NCI-H1417 (cell line): ENCODE data around the gene POU2F1.

Source experiments
- DNase-seq, 3 experiments: peaks; one replicate each; lab custom pipeline; 2025; lab: John Stamatoyannopoulos, UW

Gene POU2F1

GRCh38 chr1:167272369-167272957 lies 51.8 kb downstream of the POU2F1 start:
- DNase-seq: no peak

GRCh38 chr1:167273027-167273800 lies 52.5 kb downstream of the POU2F1 start:
- peak in 2 of 3 experiments; percentile 27 to 39 for DNase-seq

- DNase-seq: no peak
Observed at GRCh38 chr1:167274061-167274460, 53.4 kb downstream of the POU2F1 start.

- no peak for DNase-seq
Observed at GRCh38 chr1:167276969-167277368, 56.3 kb downstream of the POU2F1 start.

- DNase-seq: no peak
Observed at GRCh38 chr1:167278497-167278896, 57.8 kb downstream of the POU2F1 start.

GRCh38 chr1:167280912-167281311 lies 60.2 kb downstream of the POU2F1 start:
- DNase-seq: peak in 1 of 3 experiments; percentile 5

- DNase-seq: no peak
Observed at GRCh38 chr1:167288390-167289074, 67.8 kb downstream of the POU2F1 start.

- no peak for DNase-seq
Observed at GRCh38 chr1:167289075-167289442, 68.4 kb downstream of the POU2F1 start.

- DNase-seq: no peak
Observed at GRCh38 chr1:167289966-167290365, 69.3 kb downstream of the POU2F1 start.

GRCh38 chr1:167291539-167292185 lies 71.0 kb downstream of the POU2F1 start:
- no peak for DNase-seq

- DNase-seq: no peak
Observed at GRCh38 chr1:167292216-167292615, 71.5 kb downstream of the POU2F1 start.

GRCh38 chr1:167293057-167293456 lies 72.4 kb downstream of the POU2F1 start:
- DNase-seq: no peak

- DNase-seq: no peak
Observed at GRCh38 chr1:167294528-167294927, 73.8 kb downstream of the POU2F1 start.

- no peak for DNase-seq
Observed at GRCh38 chr1:167297222-167298214, 76.8 kb downstream of the POU2F1 start.

- DNase-seq: no peak
Observed at GRCh38 chr1:167298325-167298724, 77.6 kb downstream of the POU2F1 start.

- DNase-seq: peak in 2 of 3 experiments; percentile 3 to 53
Observed at GRCh38 chr1:167301355-167301754, 80.7 kb downstream of the POU2F1 start.

- DNase-seq: no peak
Observed at GRCh38 chr1:167304165-167304564, 83.5 kb downstream of the POU2F1 start.

- DNase-seq: no peak
Observed at GRCh38 chr1:167305059-167305705, 84.5 kb downstream of the POU2F1 start.

GRCh38 chr1:167305706-167306277 lies 85.1 kb downstream of the POU2F1 start:
- no peak for DNase-seq

- no peak for DNase-seq
Observed at GRCh38 chr1:167310732-167311131, 90.0 kb downstream of the POU2F1 start.
